Trophoblast cell (in vitro differentiated cells and primary cell): ENCODE data around the gene LGALS9.
A peak's percentile ranks its signal among the peaks of the same experiment; 100 is the strongest.
"Not testable (repeated sequence)": the region's sequence is repeated elsewhere in the genome, so short reads cannot be mapped to it uniquely, and the experiment has no call there.

Experiments used
- DNase-seq, 2 donors: peaks; one replicate each; pipeline ENCODE4 v3.0.0-alpha.2; 2016
- H2AFZ ChIP-seq: 2 replicates; pipeline ENCODE4 v1.6.1; 2013; ENCODE audit warnings: low read length, moderate library complexity, mild to moderate bottlenecking; ENCODE audit not compliant: insufficient read depth, poor library complexity
- H2AK5ac ChIP-seq: 2 replicates; pipeline ENCODE4 v1.6.1; 2013; ENCODE audit warnings: mild to moderate bottlenecking, low read length
- H2BK120ac ChIP-seq: 2 replicates; pipeline ENCODE4 v1.6.1; 2013; ENCODE audit warnings: low read length, mild to moderate bottlenecking, moderate library complexity; ENCODE audit not compliant: insufficient read depth, poor library complexity
- H2BK12ac ChIP-seq: 2 replicates; pipeline ENCODE4 v1.6.1; 2013; ENCODE audit warnings: mild to moderate bottlenecking, low read length, moderate library complexity
- H2BK5ac ChIP-seq: 2 replicates; pipeline ENCODE4 v1.6.1; 2013; ENCODE audit warnings: low read length, low read depth, moderate library complexity, mild to moderate bottlenecking; ENCODE audit not compliant: poor library complexity
- H3K14ac ChIP-seq: 2 replicates; pipeline ENCODE4 v1.6.1; 2013; ENCODE audit warnings: mild to moderate bottlenecking, low read length
- H3K18ac ChIP-seq: 2 replicates; pipeline ENCODE4 v1.6.1; 2013; ENCODE audit warnings: mild to moderate bottlenecking, low read length
- H3K23ac ChIP-seq: 2 replicates; pipeline ENCODE4 v1.6.1; 2013; ENCODE audit warnings: low read length
- H3K27ac ChIP-seq: 2 replicates; pipeline ENCODE4 v1.5.1; 2013; ENCODE audit warnings: low read depth, mild to moderate bottlenecking, inconsistent platforms, low read length, moderate library complexity
- H3K27me3 ChIP-seq: 2 replicates; pipeline ENCODE4 v1.6.1; 2013; ENCODE audit warnings: inconsistent platforms, mild to moderate bottlenecking, low read length, moderate library complexity; ENCODE audit not compliant: insufficient read depth
- H3K36me3 ChIP-seq, 2 experiments: 1 replicate in 1 of 2; 2 replicates in 1 of 2; pipeline ENCODE4 v1.6.1; 2013; ENCODE audit warnings: low read length in 2 of 2, mild to moderate bottlenecking in 2 of 2, moderate library complexity in 1 of 2; ENCODE audit not compliant: insufficient read depth in 2 of 2, control insufficient read depth in 1 of 2
- H3K4ac ChIP-seq: 2 replicates; pipeline ENCODE4 v1.6.1; 2013; ENCODE audit warnings: low read depth, mild to moderate bottlenecking, low read length, moderate library complexity
- H3K4me1 ChIP-seq, 2 experiments: 1 replicate in 1 of 2; 2 replicates in 1 of 2; pipeline ENCODE4 v1.6.1; 2013; ENCODE audit warnings: low read length in 2 of 2, mild to moderate bottlenecking in 2 of 2, moderate library complexity in 1 of 2; ENCODE audit not compliant: insufficient read depth in 2 of 2, control insufficient read depth in 1 of 2
- H3K4me2 ChIP-seq: 2 replicates; pipeline ENCODE4 v1.6.1; 2013; ENCODE audit warnings: inconsistent platforms, mild to moderate bottlenecking, low read length, moderate library complexity
- H3K4me3 ChIP-seq: 2 replicates; pipeline ENCODE4 v1.5.1; 2013; ENCODE audit warnings: mild to moderate bottlenecking, low read depth, low read length, inconsistent platforms
- H3K79me1 ChIP-seq: one replicate; pipeline ENCODE4 v1.6.1; 2013; ENCODE audit warnings: low read length
- H3K79me2 ChIP-seq: 2 replicates; pipeline ENCODE4 v1.6.1; 2013; ENCODE audit warnings: low read length, mild to moderate bottlenecking; ENCODE audit not compliant: control insufficient read depth, insufficient read depth, poor library complexity
- H3K9ac ChIP-seq: 2 replicates; pipeline ENCODE4 v1.6.1; 2013; ENCODE audit warnings: mild to moderate bottlenecking, low read length
- H3K9me3 ChIP-seq: 2 replicates; pipeline ENCODE4 v1.6.1; 2013; ENCODE audit warnings: low read depth, mild to moderate bottlenecking, control low read depth, inconsistent platforms, low read length; ENCODE audit not compliant: insufficient read depth
- H4K12ac ChIP-seq: 2 replicates; pipeline ENCODE4 v1.6.1; 2013; ENCODE audit warnings: low read depth, mild to moderate bottlenecking, low read length, moderate library complexity
- H4K8ac ChIP-seq: 2 replicates; pipeline ENCODE4 v1.6.1; 2013; ENCODE audit warnings: low read depth, mild to moderate bottlenecking, low read length, moderate library complexity
- H4K91ac ChIP-seq: one replicate; pipeline ENCODE4 v1.6.1; 2013; ENCODE audit warnings: low read depth, mild to moderate bottlenecking, low read length, moderate library complexity
- WGBS: extraction: QIAGEN DNeasy Blood & Tissue Kit; methylation state at CpG from one replicate; pipeline ENCODE4 v1.1.7; 2013; ENCODE audit warnings: missing lambda C conversion rate; ENCODE audit not compliant: insufficient read length, insufficient coverage; ENCODE audit errors: extremely low coverage; 5-methylcytosine and 5-hydroxymethylcytosine counted together

Gene LGALS9

GRCh38 chr17:27651411-27652345, 20.7 kb downstream of the LGALS9 start:
- WGBS, result no CpG with 5 or more reads among the region's 16 CpGs
- H3K18ac ChIP-seq, result no peak overlapping the region
- H4K12ac ChIP-seq, result no peak overlapping the region
- H3K9ac ChIP-seq, result no peak overlapping the region
- no peak overlapping the region for H3K4me2 ChIP-seq
- no peak overlapping the region for H3K23ac ChIP-seq
- no peak overlapping the region for H3K4me3 ChIP-seq
- no peak overlapping the region for H3K4ac ChIP-seq
- no peak overlapping the region for H3K27ac ChIP-seq
- no peaks in the 10 kb centered on the region for H3K36me3 ChIP-seq
- no peaks in the 10 kb centered on the region for H3K4me1 ChIP-seq
- H3K27me3 ChIP-seq, result no peaks in the 10 kb centered on the region
- no peak overlapping the region for H2BK12ac ChIP-seq
- H2AK5ac ChIP-seq, result no peak overlapping the region
- H2BK120ac ChIP-seq, result no peak overlapping the region
- no peak overlapping the region for H4K8ac ChIP-seq
- H3K14ac ChIP-seq, result no peak overlapping the region
- no peaks in the 10 kb centered on the region for H3K9me3 ChIP-seq
- no peak overlapping the region for H4K91ac ChIP-seq
- H3K79me1 ChIP-seq, result no peaks in the 10 kb centered on the region
- no peaks in the 10 kb centered on the region for H3K79me2 ChIP-seq
- peak; percentile 26 to 76 for DNase-seq
- H2AFZ ChIP-seq, result no peak overlapping the region
- H2BK5ac ChIP-seq, result no peak overlapping the region

DNA sequence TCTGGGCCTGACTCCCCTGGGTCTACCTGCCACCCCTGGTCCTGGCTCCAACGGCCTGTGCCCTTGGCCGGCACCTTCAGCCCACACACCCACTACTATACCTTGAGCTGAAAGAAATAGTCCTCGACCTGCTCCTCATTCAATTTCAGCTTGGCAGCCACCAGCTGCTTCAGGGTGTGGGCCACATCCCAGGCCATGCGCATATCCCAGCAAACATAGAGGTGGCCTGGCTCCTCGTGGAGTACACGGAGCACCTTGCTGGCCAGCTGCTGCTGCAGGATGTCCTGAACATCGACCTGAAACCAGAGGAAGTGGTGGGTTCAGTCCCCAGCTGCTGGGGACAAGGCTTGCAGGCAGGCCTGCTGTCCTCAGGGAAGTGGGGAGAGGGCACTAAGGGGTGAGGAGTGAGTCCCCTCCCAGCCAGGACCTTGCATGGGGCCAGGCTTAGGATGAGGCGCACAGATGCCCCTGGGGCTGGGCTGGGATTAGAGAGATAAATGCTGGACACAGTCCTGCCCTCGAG, 22.5 kb downstream of the LGALS9 start:
- H3K27ac ChIP-seq, H3K79me1 ChIP-seq, H3K4me2 ChIP-seq, H3K27me3 ChIP-seq, H2BK5ac ChIP-seq, H3K79me2 ChIP-seq, H3K36me3 ChIP-seq, H3K18ac ChIP-seq, H2AK5ac ChIP-seq, H2BK12ac ChIP-seq, H4K12ac ChIP-seq, H3K4me3 ChIP-seq, H4K8ac ChIP-seq, DNase-seq, H2BK120ac ChIP-seq, H3K9me3 ChIP-seq, H3K14ac ChIP-seq, H2AFZ ChIP-seq, H3K4ac ChIP-seq, H3K9ac ChIP-seq, H3K23ac ChIP-seq, H4K91ac ChIP-seq, H3K4me1 ChIP-seq: not testable (repeated sequence)
- no CpG with 5 or more reads among the region's 9 CpGs for WGBS

DNA sequence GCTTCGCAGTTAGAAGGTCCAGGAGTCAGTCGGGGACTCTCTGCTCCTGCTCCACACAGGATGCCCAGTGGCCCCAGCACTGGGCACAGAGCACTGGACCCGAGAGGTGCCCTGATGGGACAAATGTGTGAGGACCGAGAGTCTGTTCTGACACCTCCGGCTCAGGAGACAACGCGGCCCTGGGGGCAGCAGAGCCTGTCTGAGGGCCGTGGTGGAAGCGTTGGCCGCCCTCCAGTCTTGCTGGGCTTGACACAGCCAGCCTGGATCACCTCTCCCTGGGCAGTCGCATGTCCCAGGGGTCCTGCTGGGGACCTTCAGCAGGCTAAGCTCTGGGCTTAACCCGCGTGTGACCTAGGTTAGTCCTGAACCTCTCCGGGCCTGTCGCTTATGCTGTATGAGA, 23.1 kb downstream of the LGALS9 start:
- WGBS, result no CpG with 5 or more reads among the region's 15 CpGs
- H3K27ac ChIP-seq, result no peak overlapping the region

GRCh38 chr17:27654654-27655524, 23.9 kb downstream of the LGALS9 start:
- no peak overlapping the region for H3K4me3 ChIP-seq
- no peak overlapping the region for H3K27ac ChIP-seq
- H4K12ac ChIP-seq, result no peak overlapping the region
- H3K9me3 ChIP-seq, result no peaks in the 10 kb centered on the region
- no peak overlapping the region for H3K14ac ChIP-seq
- no peak overlapping the region for H2BK5ac ChIP-seq
- H3K27me3 ChIP-seq, result no peaks in the 10 kb centered on the region
- no peak overlapping the region for H2AFZ ChIP-seq
- no peak overlapping the region for H3K4ac ChIP-seq
- no peak overlapping the region for H2BK120ac ChIP-seq
- no peaks in the 10 kb centered on the region for H3K36me3 ChIP-seq
- no peaks in the 10 kb centered on the region for H3K79me1 ChIP-seq
- no peak overlapping the region for H4K8ac ChIP-seq
- no CpG with 5 or more reads among the region's 34 CpGs for WGBS
- DNase-seq, result peak; percentile 81 to 90
- H2BK12ac ChIP-seq, result no peak overlapping the region
- H4K91ac ChIP-seq, result no peak overlapping the region
- no peak overlapping the region for H3K9ac ChIP-seq
- no peak overlapping the region for H3K4me2 ChIP-seq
- no peak overlapping the region for H3K18ac ChIP-seq
- no peak overlapping the region for H3K23ac ChIP-seq
- H3K79me2 ChIP-seq, result no peaks in the 10 kb centered on the region
- H3K4me1 ChIP-seq, result no peaks in the 10 kb centered on the region
- H2AK5ac ChIP-seq, result no peak overlapping the region

More for the DNA sequence above, 23.1 kb downstream of the LGALS9 start:
- no peak overlapping the region for H3K23ac ChIP-seq
- H3K27me3 ChIP-seq, result no peaks in the 10 kb centered on the region
- no peak overlapping the region for H2BK12ac ChIP-seq
- H3K14ac ChIP-seq, result no peak overlapping the region
- no peak overlapping the region for H2AFZ ChIP-seq
- DNase-seq, result no peak
- no peak overlapping the region for H3K4me2 ChIP-seq
- no peaks in the 10 kb centered on the region for H3K79me2 ChIP-seq
- H2BK5ac ChIP-seq, result no peak overlapping the region
- H3K4me3 ChIP-seq, result no peak overlapping the region
- no peak overlapping the region for H4K12ac ChIP-seq
- H2AK5ac ChIP-seq, result no peak overlapping the region
- no peaks in the 10 kb centered on the region for H3K36me3 ChIP-seq
- no peak overlapping the region for H3K18ac ChIP-seq
- no peaks in the 10 kb centered on the region for H3K79me1 ChIP-seq
- H2BK120ac ChIP-seq, result no peak overlapping the region
- H3K4ac ChIP-seq, result no peak overlapping the region
- H4K91ac ChIP-seq, result no peak overlapping the region
- no peak overlapping the region for H3K9ac ChIP-seq
- H3K4me1 ChIP-seq, result no peaks in the 10 kb centered on the region
- H3K9me3 ChIP-seq, result no peaks in the 10 kb centered on the region
- no peak overlapping the region for H4K8ac ChIP-seq
